Measurements from ENCODE around the gene H19. TPM values are rescaled to one million over a fixed set of nuclear protein-coding genes. Genes with fewer than 3 reads are reported as not detected.
A peak's percentile ranks its signal among the peaks of the same experiment; 100 is the strongest.

The H19 gene
- total RNA-seq, 1 donor from 2014 or later = 46.9 TPM

- no peaks in the 10 kb centered on the region for H3K27me3 Mint-ChIP-seq (ENCODE audit: unreplicated experiment)
- no peaks in the 10 kb centered on the region for H3K9me3 Mint-ChIP-seq (ENCODE audit: unreplicated experiment)
- H3K4me3 Mint-ChIP-seq (ENCODE audit: unreplicated experiment) = no peak overlapping the region
- DNase-seq = peak; percentile 12
- TF ChIP-seq CTCF (IDR thresholded peaks at IDR 0.05; ENCODE audit: partially characterized antibody, unreplicated experiment) = no peak
- no peaks in the 10 kb centered on the region for H3K36me3 Mint-ChIP-seq (ENCODE audit: unreplicated experiment)
- no peaks in the 10 kb centered on the region for H3K4me1 Mint-ChIP-seq (ENCODE audit: low read depth, unreplicated experiment)
- no peak overlapping the region for H3K27ac Mint-ChIP-seq (ENCODE audit: unreplicated experiment)
Measured at GRCh38 chr11:1978720-1979473, 18.7 kb downstream of the H19 start.

- no peaks in the 10 kb centered on the region for H3K36me3 Mint-ChIP-seq (ENCODE audit: unreplicated experiment)
- H3K9me3 Mint-ChIP-seq (ENCODE audit: unreplicated experiment) = no peaks in the 10 kb centered on the region
- H3K27me3 Mint-ChIP-seq (ENCODE audit: unreplicated experiment) = no peaks in the 10 kb centered on the region
- no peak for DNase-seq
- H3K4me3 Mint-ChIP-seq (ENCODE audit: unreplicated experiment) = no peak overlapping the region
- H3K27ac Mint-ChIP-seq (ENCODE audit: unreplicated experiment) = no peak overlapping the region
- H3K4me1 Mint-ChIP-seq (ENCODE audit: low read depth, unreplicated experiment) = no peaks in the 10 kb centered on the region
- TF ChIP-seq CTCF (IDR thresholded peaks at IDR 0.05; ENCODE audit: partially characterized antibody, unreplicated experiment) = no peak
Measured at GRCh38 chr11:1975185-1975584, 22.5 kb downstream of the H19 start.

GRCh38 chr11:1970956-1971355, 26.7 kb downstream of the H19 start:
- H3K4me3 Mint-ChIP-seq (ENCODE audit: unreplicated experiment) = no peak overlapping the region
- no peaks in the 10 kb centered on the region for H3K9me3 Mint-ChIP-seq (ENCODE audit: unreplicated experiment)
- DNase-seq = peak; percentile 4
- no peak for TF ChIP-seq CTCF (IDR thresholded peaks at IDR 0.05; ENCODE audit: partially characterized antibody, unreplicated experiment)
- no peaks in the 10 kb centered on the region for H3K27me3 Mint-ChIP-seq (ENCODE audit: unreplicated experiment)
- H3K4me1 Mint-ChIP-seq (ENCODE audit: low read depth, unreplicated experiment) = no peaks in the 10 kb centered on the region
- no peak overlapping the region for H3K27ac Mint-ChIP-seq (ENCODE audit: unreplicated experiment)
- no peaks in the 10 kb centered on the region for H3K36me3 Mint-ChIP-seq (ENCODE audit: unreplicated experiment)

GRCh38 chr11:1969776-1970175, 27.9 kb downstream of the H19 start:
- Mint-ChIP-seq H3K4me1 (ENCODE audit: low read depth, unreplicated experiment) (no peaks in the 10 kb centered on the region), H3K27me3 (ENCODE audit: unreplicated experiment) (no peaks in the 10 kb centered on the region), H3K27ac (ENCODE audit: unreplicated experiment) (no peak overlapping the region), H3K9me3 (ENCODE audit: unreplicated experiment) (no peaks in the 10 kb centered on the region), H3K36me3 (ENCODE audit: unreplicated experiment) (no peaks in the 10 kb centered on the region), H3K4me3 (ENCODE audit: unreplicated experiment) (no peak overlapping the region)
- no peak for DNase-seq
- no peak for TF ChIP-seq CTCF (IDR thresholded peaks at IDR 0.05; ENCODE audit: partially characterized antibody, unreplicated experiment)

GRCh38 chr11:1969035-1969434, 28.6 kb downstream of the H19 start:
- Mint-ChIP-seq H3K27ac (ENCODE audit: unreplicated experiment) (no peak overlapping the region), H3K36me3 (ENCODE audit: unreplicated experiment) (no peaks in the 10 kb centered on the region), H3K4me3 (ENCODE audit: unreplicated experiment) (no peak overlapping the region), H3K9me3 (ENCODE audit: unreplicated experiment) (no peaks in the 10 kb centered on the region), H3K27me3 (ENCODE audit: unreplicated experiment) (no peaks in the 10 kb centered on the region), H3K4me1 (ENCODE audit: low read depth, unreplicated experiment) (no peaks in the 10 kb centered on the region)
- TF ChIP-seq CTCF (IDR thresholded peaks at IDR 0.05; ENCODE audit: partially characterized antibody, unreplicated experiment) = no peak
- DNase-seq = no peak
